Stimulated activated naive CD8-positive, alpha-beta T cell treated with anti-CD3 and anti-CD28 coated beads, Interleukin-15, amount 100 ng/mL, for 72 hours (primary cell): ENCODE results near the gene YARS1.
"Not testable (repeated sequence)": the region's sequence is repeated elsewhere in the genome, so short reads cannot be mapped to it uniquely, and the experiment has no call there.

Experiments used
- ATAC-seq: fragments of 150-1000 bp; cut with Tn5 transposase; 2 replicates; pipeline ENCODE4 v1.10.0; 2021; ENCODE audit warnings: mild to moderate bottlenecking, moderate library complexity
- DNase-seq, 2 donors: peaks; one replicate each; pipeline ENCODE4 v3.0.0; 2021 to 2022
- H3K27ac Mint-ChIP-seq, 2 donors: one replicate each; pipeline ENCODE4 v1.8.0; 2022; ENCODE audit warnings: mild to moderate bottlenecking in 2 of 2, mixed read lengths in 2 of 2, moderate library complexity in 2 of 2
- H3K27me3 Mint-ChIP-seq: one replicate; pipeline ENCODE4 v1.8.0; 2022; ENCODE audit warnings: mixed read lengths
- H3K4me1 Mint-ChIP-seq: one replicate; pipeline ENCODE4 v1.8.0; 2022; ENCODE audit warnings: mild to moderate bottlenecking, mixed read lengths
- H3K4me3 Mint-ChIP-seq, 2 donors: one replicate each; pipeline ENCODE4 v1.8.0; 2022; ENCODE audit warnings: mild to moderate bottlenecking in 2 of 2, mixed read lengths in 2 of 2, moderate library complexity in 1 of 2
- H3K9me3 Mint-ChIP-seq, 2 donors: one replicate each; pipeline ENCODE4 v1.8.0; 2022; ENCODE audit warnings: mixed read lengths in 2 of 2

Gene YARS1

GRCh38 chr1:32830092-32830852 is 13.1 kb upstream of the YARS1 start:
- DNase-seq = no peak
- peaks cover 8% of the 10 kb centered on the region for H3K4me1 Mint-ChIP-seq
- no peaks in the 10 kb centered on the region for H3K27me3 Mint-ChIP-seq
- H3K4me3 Mint-ChIP-seq = no peak overlapping the region
- H3K9me3 Mint-ChIP-seq = no peaks in the 10 kb centered on the region
- ATAC-seq = peak; percentile 43
- H3K27ac Mint-ChIP-seq = no peak overlapping the region

GRCh38 chr1:32828341-32828740 is 11.2 kb upstream of the YARS1 start:
- ATAC-seq (no peak), DNase-seq (no peak)
- Mint-ChIP-seq H3K27me3 (no peaks in the 10 kb centered on the region), H3K4me1 (peaks cover 14% of the 10 kb centered on the region), H3K9me3 (no peaks in the 10 kb centered on the region), H3K4me3 (no peak overlapping the region), H3K27ac (no peak overlapping the region)

GRCh38 chr1:32825181-32825580 is 8.0 kb upstream of the YARS1 start:
- Mint-ChIP-seq H3K4me1 (peaks cover 20% of the 10 kb centered on the region), H3K4me3 (no peak overlapping the region), H3K27me3 (no peaks in the 10 kb centered on the region), H3K27ac (no peak overlapping the region), H3K9me3 (no peaks in the 10 kb centered on the region)
- DNase-seq (no peak), ATAC-seq (no peak)

GRCh38 chr1:32818804-32819541 is 1.8 kb upstream of the YARS1 start:
- ATAC-seq = peak; percentile 31
- no peaks in the 10 kb centered on the region for H3K27me3 Mint-ChIP-seq
- H3K4me1 Mint-ChIP-seq = peaks cover 40% of the 10 kb centered on the region

GRCh38 chr1:32817815-32818786 is 943 bp upstream of the YARS1 start:
- Mint-ChIP-seq H3K9me3 (peaks cover 0 to 4% of the 10 kb centered on the region in 2 donors), H3K27ac (peak overlapping the region; percentile 100), H3K4me3 (peak overlapping the region; percentile 96 to 99), H3K27me3 (no peaks in the 10 kb centered on the region), H3K4me1 (peaks cover 49% of the 10 kb centered on the region)
- ATAC-seq = peak; percentile 11
- peak; percentile 43 to 44 for DNase-seq

More at GRCh38 chr1:32818804-32819541, 1.8 kb upstream of the YARS1 start:
- DNase-seq = peak; percentile 32 to 34
- H3K4me3 Mint-ChIP-seq = peak overlapping the region; percentile 96 to 99
- peaks cover 0 to 3% of the 10 kb centered on the region in 2 donors for H3K9me3 Mint-ChIP-seq
- peak overlapping the region; percentile 15 to 73 for H3K27ac Mint-ChIP-seq

GRCh38 chr1:32816676-32817158 is 441 bp downstream of the YARS1 start:
- H3K27ac Mint-ChIP-seq = peak overlapping the region; percentile 100
- peak; percentile 32 for ATAC-seq
- H3K27me3 Mint-ChIP-seq = no peaks in the 10 kb centered on the region
- H3K4me3 Mint-ChIP-seq = peak overlapping the region; percentile 96 to 99
- no peak for DNase-seq
- peaks cover 0 to 4% of the 10 kb centered on the region in 2 donors for H3K9me3 Mint-ChIP-seq
- peaks cover 60% of the 10 kb centered on the region for H3K4me1 Mint-ChIP-seq

GRCh38 chr1:32813941-32814739 is 3.0 kb downstream of the YARS1 start:
- Mint-ChIP-seq H3K27ac (peak overlapping the region; percentile 36 to 57), H3K4me3 (peak overlapping the region; percentile 41 to 99), H3K9me3 (peaks cover 0 to 4% of the 10 kb centered on the region in 2 donors), H3K4me1 (peaks cover 59% of the 10 kb centered on the region), H3K27me3 (no peaks in the 10 kb centered on the region)
- ATAC-seq (no peak), DNase-seq (no peak)

GRCh38 chr1:32811917-32812316 is 5.2 kb downstream of the YARS1 start:
- ATAC-seq = no peak
- H3K27me3 Mint-ChIP-seq = no peaks in the 10 kb centered on the region

GRCh38 chr1:32811265-32811664 is 5.9 kb downstream of the YARS1 start:
- DNase-seq (no peak), ATAC-seq (no peak)
- no peak overlapping the region for H3K27ac Mint-ChIP-seq
- no peaks in the 10 kb centered on the region for H3K27me3 Mint-ChIP-seq
- peaks cover 69% of the 10 kb centered on the region for H3K4me1 Mint-ChIP-seq
- H3K4me3 Mint-ChIP-seq = no peak overlapping the region
- peaks cover 0 to 4% of the 10 kb centered on the region in 2 donors for H3K9me3 Mint-ChIP-seq

More at GRCh38 chr1:32811917-32812316, 5.2 kb downstream of the YARS1 start:
- Mint-ChIP-seq H3K27ac (peak overlapping the region in 1 of 2 donors; percentile 91), H3K9me3 (peaks cover 0 to 4% of the 10 kb centered on the region in 2 donors), H3K4me3 (no peak overlapping the region), H3K4me1 (peaks cover 63% of the 10 kb centered on the region)
- DNase-seq = no peak

- DNase-seq (no peak), ATAC-seq (no peak)
- Mint-ChIP-seq H3K9me3 (peaks cover 0 to 4% of the 10 kb centered on the region in 2 donors), H3K27ac (no peak overlapping the region), H3K4me1 (peaks cover 64% of the 10 kb centered on the region), H3K27me3 (no peaks in the 10 kb centered on the region), H3K4me3 (no peak overlapping the region)
These were observed 6.8 kb downstream of the YARS1 start for GRCh38 chr1:32810358-32810757.

- DNase-seq (no peak), ATAC-seq (no peak)
- no peaks in the 10 kb centered on the region for H3K9me3 Mint-ChIP-seq
- H3K4me1 Mint-ChIP-seq = peaks cover 47% of the 10 kb centered on the region
- H3K27ac Mint-ChIP-seq = no peak overlapping the region
- H3K27me3 Mint-ChIP-seq = no peaks in the 10 kb centered on the region
- H3K4me3 Mint-ChIP-seq = no peak overlapping the region
These were observed 8.6 kb downstream of the YARS1 start for GRCh38 chr1:32808580-32808979.

- Mint-ChIP-seq H3K4me3 (no peak overlapping the region), H3K27me3 (no peaks in the 10 kb centered on the region), H3K27ac (no peak overlapping the region), H3K9me3 (no peaks in the 10 kb centered on the region), H3K4me1 (peaks cover 45% of the 10 kb centered on the region)
- DNase-seq (no peak), ATAC-seq (no peak)
These were observed 10.1 kb downstream of the YARS1 start for GRCh38 chr1:32806910-32807523.

GRCh38 chr1:32806290-32806689 is 10.9 kb downstream of the YARS1 start:
- Mint-ChIP-seq H3K4me3 (no peak overlapping the region), H3K9me3 (no peaks in the 10 kb centered on the region), H3K27me3 (no peaks in the 10 kb centered on the region), H3K27ac (no peak overlapping the region), H3K4me1 (peaks cover 45% of the 10 kb centered on the region)
- ATAC-seq = no peak
- no peak for DNase-seq

GRCh38 chr1:32804460-32804859 is 12.7 kb downstream of the YARS1 start:
- H3K4me1 Mint-ChIP-seq = peaks cover 54% of the 10 kb centered on the region
- not testable (repeated sequence) for H3K4me3 Mint-ChIP-seq, DNase-seq, H3K27me3 Mint-ChIP-seq, H3K27ac Mint-ChIP-seq, H3K9me3 Mint-ChIP-seq, ATAC-seq
